Measurements from ENCODE around the gene LOC101059915.
"Not testable (repeated sequence)": the region's sequence is repeated elsewhere in the genome, so short reads cannot be mapped to it uniquely, and the experiment has no call there.

LOC101059915 gene

DNA sequence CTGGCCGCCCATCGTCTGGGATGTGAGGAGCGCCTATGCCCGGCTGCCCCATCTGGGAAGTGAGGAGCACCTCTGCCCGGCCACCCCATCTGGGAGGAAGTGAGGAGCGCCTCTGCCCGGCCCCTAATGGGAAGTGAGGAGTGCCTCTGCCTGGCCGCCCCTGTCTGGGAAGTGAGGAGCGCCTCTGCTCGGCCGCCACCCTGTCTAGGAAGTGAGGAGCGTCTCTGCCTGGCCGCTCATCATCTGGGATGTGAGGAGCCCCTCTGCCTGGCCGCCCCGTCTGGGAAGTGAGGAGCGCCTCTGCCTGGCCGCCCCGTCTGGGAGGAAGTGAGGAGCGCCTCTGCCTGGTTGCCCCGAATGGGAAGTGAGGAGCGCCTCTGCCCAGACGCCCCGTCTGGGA is 8.3 kb downstream of the LOC101059915 start:
- DNase-seq (ENCODE audit: low read depth, low spot score): not testable (repeated sequence)

DNA sequence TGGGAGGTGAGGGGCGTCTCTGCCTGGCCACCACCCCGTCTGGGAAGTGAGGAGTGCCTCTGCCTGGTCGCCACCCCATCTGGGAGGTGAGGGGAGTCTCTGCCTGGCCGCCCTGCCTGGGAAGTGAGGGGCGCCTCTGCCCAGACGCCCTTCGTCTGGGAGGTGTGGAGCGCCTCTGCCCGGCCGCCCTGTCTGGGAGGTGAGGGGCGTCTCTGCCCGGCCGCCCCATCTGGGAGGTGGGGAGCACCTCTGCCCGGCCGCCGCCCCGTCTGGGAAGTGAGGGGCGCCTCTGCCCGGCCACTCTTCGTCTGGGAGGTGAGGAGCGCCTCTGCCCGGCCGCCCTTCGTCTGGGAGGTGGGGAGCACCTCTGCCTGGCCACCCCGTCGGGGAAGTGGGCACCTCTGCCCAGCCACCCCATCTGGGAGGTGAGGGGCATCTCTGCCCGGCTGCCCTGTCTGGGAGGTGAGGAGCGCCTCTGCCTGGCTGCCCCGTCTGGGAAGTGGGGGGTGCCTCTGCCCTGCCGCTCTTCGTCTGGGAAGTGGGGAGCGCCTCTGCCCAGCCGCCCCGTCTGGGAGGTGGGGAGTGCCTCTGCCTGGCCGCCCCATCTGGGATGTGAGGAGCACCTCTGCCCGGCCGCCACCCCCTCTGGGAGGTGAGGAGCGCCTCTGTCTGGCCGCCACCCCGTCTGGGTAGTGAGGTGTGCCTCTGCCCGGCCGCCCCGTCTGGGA is 8.9 kb downstream of the LOC101059915 start:
- DNase-seq (ENCODE audit: low read depth, low spot score): not testable (repeated sequence)

DNA sequence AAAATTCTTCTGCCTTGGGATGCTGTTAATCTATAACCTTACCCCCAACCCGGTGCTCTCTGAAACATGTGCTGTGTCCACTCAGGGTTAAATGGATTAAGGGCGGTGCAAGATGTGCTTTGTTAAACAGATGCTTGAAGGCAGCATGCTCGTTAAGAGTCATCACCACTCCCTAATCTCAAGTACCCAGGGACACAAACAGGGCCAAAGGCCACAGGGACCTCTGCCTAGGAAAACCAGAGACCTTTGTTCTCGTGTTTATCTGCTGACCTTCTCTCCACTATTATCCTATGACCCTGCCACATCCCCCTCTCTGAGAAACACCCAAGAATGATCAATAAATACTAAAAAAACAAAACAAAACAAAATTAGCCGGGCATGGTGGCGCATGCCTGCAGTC is 9.8 kb downstream of the LOC101059915 start:
- not testable (repeated sequence) for DNase-seq (ENCODE audit: low read depth, low spot score)

DNA sequence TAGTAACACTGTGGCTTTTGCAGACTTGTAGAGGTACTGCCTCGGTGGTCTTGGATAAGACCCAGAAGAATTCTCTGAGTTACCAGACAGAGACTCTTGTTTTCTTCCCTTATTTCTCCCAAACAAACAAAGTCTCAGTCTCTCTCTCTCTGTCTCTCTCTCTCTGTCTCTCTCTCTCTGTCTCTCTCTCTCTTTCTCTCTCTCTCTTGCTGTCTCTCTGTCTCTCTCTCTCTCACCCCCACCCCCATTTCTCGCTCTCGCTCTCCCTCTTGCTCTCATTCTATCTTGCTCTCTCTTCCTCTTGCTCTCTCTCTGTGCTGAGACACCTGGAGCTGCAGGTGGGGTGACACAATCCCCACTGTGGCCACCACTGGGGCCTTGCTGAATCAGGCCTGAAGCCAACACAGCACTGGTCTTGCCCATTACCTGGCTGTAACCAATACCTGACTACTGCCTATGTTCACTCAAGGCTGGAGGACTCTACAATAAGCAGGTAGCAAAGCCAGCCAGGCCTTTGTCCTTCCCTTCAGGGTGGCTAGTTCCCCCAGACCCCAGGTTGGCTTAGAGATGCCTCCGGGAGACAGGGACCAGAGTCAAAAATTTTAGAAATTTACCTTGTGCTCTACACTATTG is 12.3 kb downstream of the LOC101059915 start:
- DNase-seq (ENCODE audit: low read depth, low spot score): no peak

DNA sequence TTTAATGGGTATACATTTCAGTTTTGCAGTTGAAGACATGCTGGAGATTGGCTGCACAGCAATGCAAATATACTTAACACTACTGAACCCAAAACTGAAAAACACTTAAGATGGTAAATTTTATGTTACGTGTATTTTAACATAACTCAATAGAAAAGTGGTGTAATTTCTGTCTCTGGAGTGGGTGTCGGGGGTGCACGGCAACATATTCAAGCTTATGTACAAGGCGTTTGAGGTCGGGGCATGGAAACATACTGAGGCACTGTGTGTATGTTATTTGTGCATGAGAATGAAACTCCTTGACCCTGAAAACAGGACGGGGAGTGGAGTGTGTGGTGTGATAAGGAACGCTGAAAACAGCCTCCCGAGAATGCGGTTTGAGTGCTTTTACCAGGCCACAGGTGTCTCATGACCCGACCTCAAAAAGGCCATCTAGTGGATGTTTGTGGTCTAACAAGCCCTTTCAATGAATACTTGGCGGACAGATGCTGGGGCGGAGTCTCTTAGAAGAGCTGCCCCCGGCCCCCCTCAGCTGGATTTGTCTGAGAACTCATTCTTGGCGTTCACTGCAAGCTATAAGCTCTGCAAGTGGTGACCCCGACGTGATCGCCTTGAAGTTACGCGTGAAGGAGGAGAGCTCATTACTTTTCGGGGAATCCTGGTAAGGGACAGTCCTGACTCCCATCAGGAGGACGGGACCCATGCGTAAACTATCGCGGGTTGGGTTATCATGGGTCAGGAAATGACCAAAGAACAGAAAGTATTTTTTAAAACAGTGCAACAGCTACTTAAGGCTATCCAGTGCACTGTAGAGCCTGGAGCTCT is 29.5 kb downstream of the LOC101059915 start:
- DNase-seq (ENCODE audit: low read depth, low spot score): not testable (repeated sequence)

DNA sequence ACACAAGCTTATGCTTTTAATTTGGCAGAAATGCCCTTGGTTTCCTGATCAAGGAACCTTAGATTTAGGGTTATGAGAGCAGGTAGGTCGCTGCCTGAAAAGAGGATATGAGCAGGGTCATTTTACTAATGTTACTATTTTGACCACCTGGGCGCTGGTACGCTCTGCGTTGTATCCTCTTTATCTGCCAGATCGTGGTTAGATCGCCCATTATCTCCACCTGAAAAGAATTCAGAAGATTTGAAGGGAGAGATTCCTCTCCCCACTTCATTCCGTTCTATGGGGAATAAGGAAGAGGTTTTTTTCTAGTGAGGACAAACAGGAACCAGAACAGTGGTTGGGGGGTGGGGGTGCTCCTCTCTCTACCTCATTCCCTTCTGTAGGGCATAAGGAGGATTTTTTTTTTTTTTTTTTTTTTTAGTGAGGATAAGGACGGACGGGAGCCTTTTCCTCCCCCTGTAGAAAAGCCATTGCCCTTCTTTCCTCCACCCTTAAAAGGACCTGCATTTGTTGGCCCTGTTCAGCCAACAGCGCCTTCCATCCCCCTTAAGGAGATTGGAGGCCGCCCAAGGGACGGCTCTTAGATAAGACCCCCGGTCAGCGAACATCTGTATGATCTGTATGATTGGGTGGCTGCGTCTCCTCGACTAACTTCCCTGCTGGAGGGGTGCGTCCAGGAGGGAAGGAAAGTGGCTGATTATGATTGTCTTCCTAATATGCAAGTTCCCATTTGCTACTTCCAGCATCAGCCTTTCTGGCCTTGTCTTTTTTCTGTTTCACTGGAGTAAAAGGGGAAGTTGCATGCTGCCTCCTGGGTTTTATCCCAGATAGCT is 30.3 kb downstream of the LOC101059915 start:
- not testable (repeated sequence) for DNase-seq (ENCODE audit: low read depth, low spot score)

DNA sequence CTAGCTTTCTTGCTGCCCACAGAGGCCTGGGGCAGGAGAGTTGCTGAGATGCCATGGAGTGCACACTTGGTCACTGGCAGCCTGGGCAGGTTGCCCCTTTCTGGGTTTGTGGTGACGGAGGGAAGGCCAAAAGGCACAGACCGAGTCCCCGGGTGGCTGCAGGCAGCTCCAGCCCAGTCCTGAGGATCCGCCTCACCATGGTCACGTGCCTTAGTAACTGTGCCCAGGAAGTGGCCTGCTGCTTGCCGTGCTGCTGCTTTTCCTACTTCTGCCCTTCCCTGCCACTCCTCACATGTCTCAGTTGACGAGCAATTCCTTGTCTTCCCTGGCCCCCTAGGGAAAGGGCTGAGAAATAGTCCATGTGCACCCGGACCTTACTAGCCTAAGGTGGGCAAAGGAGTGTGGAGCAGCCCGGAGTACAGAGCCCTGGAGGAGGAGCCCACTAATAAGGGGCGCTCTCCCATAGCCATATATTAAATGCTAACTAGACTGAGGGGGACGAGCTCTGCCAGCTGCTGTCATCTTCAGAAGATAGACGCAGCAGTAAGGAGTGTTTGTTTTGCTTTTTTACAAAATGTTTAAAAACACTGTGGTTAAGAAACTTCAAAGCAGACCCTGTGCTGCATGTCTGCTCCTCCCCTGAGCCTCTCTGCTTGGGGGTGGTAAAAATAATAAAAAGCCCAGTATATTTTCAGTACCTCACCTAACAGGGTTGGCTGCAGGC is 31.1 kb downstream of the LOC101059915 start:
- DNase-seq (ENCODE audit: low read depth, low spot score): not testable (repeated sequence)

DNA sequence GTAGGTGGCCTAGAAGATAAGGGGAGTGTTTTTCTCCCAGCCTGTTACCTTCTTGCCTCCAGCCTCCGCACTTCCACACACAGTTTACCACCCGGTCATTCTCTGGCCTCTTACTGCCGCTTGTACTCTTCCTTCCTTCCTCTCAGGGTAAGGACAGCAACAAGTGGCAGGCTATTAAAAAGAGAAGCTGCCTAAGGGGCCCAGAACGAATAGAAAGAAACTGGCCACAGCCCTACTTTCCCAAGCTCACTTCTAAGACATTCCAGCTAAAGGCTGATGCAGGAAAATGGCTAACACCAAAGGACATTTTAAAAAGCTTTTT is 31.6 kb downstream of the LOC101059915 start:
- DNase-seq (ENCODE audit: low read depth, low spot score): not testable (repeated sequence)

DNA sequence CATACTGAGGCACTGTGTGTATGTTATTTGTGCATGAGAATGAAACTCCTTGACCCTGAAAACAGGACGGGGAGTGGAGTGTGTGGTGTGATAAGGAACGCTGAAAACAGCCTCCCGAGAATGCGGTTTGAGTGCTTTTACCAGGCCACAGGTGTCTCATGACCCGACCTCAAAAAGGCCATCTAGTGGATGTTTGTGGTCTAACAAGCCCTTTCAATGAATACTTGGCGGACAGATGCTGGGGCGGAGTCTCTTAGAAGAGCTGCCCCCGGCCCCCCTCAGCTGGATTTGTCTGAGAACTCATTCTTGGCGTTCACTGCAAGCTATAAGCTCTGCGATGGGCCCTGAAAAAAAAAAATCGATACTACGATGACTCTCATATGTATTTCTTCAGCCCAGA is 35.5 kb downstream of the LOC101059915 start:
- DNase-seq (ENCODE audit: low read depth, low spot score): not testable (repeated sequence)

DNA sequence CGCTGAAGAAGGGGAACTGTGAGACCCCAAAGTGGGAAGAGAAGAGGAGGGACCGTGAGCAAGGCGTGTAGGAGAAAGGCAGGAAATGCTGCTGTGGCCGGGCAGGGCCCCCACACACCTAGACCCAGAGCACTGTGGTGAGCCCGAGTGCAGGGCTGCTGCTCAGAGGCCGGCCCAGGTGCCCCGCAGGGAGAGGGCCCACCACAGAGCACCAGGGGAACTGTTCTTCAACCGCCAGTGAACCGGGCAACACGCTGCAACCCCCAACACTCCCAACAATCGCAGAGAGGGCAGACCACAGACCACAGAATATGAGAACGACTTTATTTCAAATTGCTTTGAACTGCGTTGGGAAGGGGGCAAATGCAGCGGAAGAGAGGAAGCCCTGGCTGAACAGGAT is 46.7 kb downstream of the LOC101059915 start:
- DNase-seq (ENCODE audit: low read depth, low spot score): not testable (repeated sequence)

DNA sequence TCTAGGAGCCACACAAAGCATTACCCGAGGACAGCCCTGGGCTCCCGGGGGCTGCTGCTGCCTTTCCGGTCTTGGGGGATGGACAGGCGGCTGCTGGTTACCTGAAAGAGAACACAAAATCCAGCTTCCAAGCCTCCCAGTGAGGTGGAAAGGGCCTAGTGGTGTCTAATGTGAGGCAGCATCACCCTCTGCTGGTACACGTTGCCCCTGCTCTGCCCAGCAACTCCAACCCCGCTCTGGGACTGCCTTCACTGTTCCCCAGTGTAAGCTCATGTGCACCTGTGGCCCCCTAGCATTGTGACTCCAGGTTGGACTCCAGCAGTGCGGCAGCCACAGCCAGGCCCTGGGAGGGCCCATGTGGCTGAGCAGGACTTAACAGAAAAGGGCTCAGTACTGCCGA is 48.2 kb downstream of the LOC101059915 start:
- not testable (repeated sequence) for DNase-seq (ENCODE audit: low read depth, low spot score)

DNA sequence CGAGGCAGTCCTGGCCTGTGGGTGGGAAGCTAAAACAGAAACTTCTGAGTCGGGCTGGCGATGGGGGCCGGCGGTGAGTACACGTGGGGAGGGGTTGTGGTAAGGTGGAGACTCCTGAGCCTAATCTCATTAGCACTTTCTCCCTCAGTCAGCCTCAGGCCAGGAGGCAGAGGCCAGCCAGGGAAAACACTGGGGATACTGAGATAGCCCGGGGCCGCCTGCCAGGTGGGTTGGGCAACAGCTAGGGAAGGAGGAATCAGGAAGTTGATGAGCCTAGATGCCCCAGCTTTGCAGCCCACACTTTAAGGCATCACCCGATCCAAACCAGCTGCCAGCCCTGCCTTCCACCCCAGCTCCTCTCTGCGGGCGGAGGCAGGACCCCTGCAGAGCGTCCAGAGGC is 49.0 kb downstream of the LOC101059915 start:
- DNase-seq (ENCODE audit: low read depth, low spot score): not testable (repeated sequence)

DNA sequence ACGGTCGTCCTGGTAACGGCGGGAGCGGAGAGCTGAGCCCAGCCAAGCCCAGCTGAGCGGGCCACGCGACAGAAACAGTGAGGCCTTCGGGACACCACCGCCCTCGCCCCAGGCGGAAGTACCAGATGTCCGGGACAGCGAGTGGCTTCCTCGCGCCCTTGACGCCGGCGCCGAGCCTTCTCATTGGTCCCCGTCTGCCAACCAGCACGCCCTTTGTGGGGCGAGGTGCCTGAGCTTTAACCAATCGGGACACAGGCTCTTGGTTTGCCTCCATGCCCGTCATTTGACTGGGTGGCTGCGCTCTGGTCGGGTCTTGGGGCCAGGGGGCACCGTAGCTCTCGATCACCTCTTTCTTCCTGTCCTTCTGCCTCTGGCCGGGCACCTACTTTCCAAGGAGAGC is 50.8 kb downstream of the LOC101059915 start, which contains the start of gene CXorf49:
Gene CXorf49, minus strand, starts transcription at position 101 of the 400 bp plus-strand sequence. CDS start 134 bp downstream, outside the sequence.
- not testable (repeated sequence) for DNase-seq (ENCODE audit: low read depth, low spot score)

DNA sequence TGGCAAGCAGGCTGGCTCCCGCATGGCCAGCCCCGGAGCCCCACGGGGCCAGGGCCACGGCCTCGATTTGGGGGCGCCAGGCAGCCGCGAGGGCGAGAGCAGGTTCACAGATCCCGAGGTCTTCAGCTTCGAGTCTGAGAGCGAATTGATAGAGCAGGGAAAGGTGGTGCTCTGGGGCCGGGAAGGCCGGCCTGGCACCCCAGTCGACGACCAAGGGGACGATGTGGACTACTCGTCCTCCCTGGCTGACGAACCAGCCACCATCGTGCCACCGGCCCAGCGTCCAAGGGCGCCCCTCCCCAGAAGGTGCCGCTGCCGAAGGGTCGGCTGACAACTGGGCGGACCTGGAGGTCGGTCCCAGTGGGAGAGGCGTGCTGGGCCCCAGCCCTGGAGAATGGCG is 51.8 kb downstream of the LOC101059915 start:
- DNase-seq (ENCODE audit: low read depth, low spot score): not testable (repeated sequence)

DNA sequence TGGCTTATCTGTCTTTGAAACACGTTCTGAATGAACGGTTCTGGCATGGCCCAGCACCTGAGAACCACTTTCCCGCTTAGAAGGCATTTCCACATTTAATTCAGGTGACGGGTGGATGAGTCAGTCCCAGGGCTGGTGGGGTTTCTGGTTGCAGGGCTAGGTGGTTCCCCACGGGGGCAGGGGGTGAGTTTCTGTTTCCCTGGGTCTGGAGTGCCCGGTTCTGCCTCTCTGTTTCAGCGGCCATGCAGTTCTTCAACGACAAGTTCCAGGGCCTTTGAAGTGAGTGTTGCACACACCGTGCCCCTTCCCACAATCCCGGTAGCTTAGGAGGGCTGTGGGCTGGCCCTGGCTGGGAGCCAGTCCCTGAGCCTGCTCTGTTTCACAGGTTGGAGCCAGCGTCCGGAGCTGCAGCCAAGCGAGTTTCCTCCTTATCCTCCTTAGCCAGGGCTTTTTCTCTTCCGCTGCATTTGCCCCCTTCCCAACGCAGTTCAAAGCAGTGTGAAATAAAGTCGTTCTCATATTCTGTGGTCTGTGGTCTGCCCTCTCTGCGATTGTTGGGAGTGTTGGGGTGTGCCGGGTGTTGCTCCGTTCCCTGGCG is 53.0 kb downstream of the LOC101059915 start:
- DNase-seq (ENCODE audit: low read depth, low spot score): not testable (repeated sequence)
